ENCODE measurements around the gene ZNF84.

ZNF84 gene

GRCh38 chr12:133037207-133038005 is at the start of gene ZNF84:
Gene ZNF84 (plus strand): TSS chr12:133037509. CDS start chr12:133041468, 3,959 bp downstream.
- DNase-seq: peak; percentile 95 to 96

DNA sequence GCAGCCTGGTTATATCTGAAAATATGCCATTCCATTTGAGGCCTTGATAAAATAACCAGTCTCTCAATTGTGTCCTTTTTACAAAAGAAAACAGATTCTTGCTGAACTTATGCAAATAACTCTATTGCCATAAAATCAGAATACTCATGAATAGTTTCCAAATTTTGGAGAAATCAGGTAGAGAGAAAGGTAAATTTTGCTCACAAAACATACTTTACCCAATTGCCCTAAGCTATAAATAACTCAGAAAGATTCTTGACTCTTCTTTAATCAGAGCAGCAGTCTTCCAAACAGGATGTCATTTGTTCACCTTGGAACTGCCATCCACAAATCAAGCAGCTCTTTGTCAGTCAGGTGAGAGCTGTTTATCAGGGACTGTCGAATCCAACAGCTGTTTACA is 38.6 kb upstream of the ZNF84 start:
- DNase-seq: no peak

DNA sequence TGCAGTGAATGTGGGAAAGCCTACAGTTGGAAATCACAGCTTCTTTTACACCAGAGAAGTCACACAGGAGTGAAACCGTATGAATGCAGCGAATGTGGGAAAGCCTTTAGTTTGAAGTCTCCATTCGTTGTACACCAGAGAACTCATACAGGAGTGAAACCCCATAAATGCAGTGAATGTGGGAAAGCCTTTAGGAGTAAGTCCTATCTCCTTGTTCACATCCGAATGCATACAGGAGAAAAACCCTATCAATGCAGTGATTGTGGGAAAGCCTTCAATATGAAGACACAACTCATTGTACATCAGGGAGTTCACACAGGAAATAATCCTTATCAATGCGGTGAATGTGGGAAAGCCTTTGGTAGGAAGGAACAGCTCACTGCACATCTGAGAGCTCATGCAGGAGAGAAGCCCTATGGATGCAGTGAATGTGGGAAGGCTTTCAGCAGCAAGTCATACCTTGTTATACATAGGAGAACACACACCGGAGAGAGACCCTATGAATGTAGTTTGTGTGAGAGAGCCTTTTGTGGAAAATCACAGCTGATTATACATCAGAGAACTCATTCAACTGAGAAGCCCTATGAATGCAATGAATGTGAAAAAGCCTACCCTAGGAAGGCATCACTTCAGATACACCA is 26.5 kb upstream of the ZNF84 start:
- no peak for DNase-seq

- no peak for DNase-seq
Measured at GRCh38 chr12:133023566-133023965, 13.7 kb upstream of the ZNF84 start.

DNA sequence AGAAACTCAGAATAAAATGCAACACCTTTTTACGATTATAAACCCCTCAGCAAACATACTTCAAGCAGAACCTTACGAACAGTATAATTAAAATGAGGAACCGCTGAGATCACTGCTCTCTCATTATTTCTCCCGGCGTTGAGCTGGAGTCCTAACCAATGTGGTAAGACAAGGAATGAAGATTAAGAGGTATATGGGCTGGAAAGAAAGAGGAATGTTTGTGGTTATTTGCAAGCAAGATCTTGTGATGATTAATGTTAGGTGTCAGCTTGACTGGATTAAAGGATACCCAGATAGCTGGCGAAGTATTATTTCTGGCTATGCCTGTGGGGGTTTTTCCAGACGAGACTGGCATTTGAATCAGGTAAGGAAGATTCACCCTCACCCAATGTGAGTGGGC is 10.3 kb upstream of the ZNF84 start:
- no peak for DNase-seq

DNA sequence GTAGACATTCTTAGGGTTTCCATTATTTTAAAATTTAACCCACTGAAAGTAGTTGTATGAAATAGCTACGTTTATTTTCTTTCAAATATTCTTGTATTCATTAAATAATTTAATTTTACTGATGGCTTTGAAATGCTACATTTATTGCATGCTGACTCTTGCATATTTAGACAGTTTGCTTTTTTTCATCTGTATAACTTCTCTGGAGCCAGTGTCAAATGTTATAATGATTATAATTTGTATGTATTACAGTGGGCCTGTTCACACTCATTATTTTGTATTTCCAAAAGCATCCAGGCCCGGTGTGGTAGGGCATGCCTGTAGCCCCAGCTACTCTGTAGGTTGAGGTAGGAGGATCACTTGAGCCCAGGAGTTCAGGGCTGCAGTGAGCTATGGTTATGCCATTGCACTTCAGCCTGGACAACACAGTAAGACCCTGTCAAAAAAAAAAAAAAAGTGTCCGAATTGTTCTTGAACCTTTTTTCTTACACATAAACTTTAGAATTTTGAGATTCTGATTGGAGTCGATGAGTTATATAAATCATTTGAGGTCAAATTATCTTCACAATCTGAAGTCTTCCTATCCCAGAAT is 905 bp downstream of the ZNF84 start:
- no peak for DNase-seq

- DNase-seq: no peak
Measured at GRCh38 chr12:133046698-133047097, 9.4 kb downstream of the ZNF84 start.

- DNase-seq: no peak
Measured at GRCh38 chr12:133057446-133057845, 20.1 kb downstream of the ZNF84 start.

DNA sequence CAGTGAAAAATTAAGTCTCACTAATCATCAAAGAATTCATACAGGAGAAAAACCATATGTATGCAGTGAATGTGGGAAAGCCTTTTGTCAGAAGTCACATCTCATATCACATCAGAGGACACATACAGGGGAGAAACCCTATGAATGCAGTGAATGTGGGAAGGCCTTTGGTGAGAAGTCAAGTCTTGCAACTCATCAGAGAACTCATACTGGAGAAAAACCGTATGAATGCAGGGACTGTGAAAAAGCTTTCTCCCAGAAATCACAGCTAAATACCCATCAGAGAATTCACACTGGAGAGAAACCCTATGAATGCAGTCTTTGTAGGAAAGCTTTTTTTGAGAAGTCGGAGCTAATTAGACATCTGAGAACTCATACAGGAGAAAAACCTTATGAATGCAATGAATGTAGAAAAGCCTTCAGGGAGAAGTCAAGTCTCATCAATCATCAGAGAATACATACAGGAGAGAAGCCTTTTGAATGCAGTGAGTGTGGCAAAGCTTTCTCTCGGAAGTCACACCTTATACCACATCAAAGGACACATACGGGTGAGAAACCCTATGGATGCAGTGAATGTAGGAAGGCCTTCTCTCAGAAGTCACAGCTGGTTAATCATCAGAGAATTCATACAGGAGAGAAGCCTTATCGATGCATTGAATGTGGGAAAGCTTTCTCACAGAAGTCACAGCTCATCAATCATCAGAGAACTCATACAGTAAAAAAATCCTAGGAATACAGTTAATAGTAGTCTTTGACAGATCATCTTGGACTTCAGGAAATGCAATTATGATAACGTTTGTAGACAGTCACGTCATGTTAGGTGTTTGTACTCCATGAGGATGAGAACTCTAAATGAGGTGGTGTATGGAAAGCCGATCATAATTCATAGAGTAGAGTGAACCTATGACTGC is 21.1 kb downstream of the ZNF84 start:
- DNase-seq: no peak

DNA sequence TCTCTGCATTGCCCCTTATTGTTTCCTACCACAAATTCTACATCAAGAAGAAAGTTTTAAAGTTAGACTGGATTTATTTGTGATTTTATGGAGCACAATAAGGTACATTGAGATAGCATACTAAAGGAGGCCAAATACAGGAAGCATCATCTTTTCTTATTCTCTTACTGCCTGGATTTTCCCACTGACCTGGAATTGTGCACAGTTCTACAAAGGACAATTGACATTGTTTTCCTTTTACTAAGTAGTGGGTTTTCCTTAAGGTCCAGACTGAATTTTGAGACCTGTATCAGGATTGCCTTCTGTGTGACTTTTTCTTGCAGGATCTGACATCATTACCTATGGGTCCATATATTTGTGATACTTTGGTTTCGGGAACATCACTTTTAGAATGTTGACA is 24.6 kb downstream of the ZNF84 start:
- DNase-seq: no peak

DNA sequence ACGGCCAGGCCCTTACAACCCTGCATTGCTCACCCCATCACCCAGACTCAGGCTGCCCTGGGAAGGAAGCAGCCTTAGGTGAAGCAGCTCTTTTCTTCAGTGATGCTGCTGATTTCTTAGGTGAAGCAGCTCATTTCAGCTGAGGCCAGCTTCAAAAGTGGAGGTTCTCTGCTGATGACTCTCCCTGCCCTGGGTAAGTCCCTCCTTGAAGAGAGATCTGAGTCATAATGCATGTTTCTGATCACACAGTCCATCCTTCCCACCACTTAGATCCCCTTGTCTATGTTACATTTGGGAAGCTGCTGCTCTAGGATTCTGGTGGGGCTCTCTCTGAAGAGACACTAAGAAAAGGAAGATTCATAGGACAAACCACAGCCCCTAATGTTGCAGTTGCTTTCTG is 26.2 kb downstream of the ZNF84 start:
- DNase-seq: no peak

DNA sequence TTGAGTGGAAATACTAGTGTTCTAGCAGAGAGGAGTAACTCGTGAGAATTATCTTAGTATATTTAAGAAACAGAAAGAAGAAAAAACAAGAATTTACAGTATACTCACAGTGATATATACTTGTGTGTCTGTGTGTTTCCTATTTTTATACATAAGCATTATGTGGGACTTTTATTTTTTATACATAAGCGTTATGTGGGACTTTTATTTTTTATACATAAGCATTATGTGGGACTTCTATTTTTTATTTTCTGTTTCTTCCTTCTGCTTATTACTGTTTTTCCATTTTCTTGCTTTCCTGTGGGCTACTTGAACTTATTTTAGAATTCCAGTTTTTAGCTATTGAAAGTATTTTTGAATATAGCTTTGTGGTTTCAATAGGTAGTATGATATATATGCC is 36.5 kb downstream of the ZNF84 start:
- DNase-seq: no peak

- DNase-seq: peak; percentile 93 to 95
Measured at GRCh38 chr12:133080026-133080367, 42.7 kb downstream of the ZNF84 start.

- peak; percentile 92 to 94 for DNase-seq
Measured at GRCh38 chr12:133080368-133081158, 43.3 kb downstream of the ZNF84 start, which contains the start of gene ZNF140. Gene ZNF140 (plus strand): TSS chr12:133080923. CDS start chr12:133081321, 398 bp downstream.

DNA sequence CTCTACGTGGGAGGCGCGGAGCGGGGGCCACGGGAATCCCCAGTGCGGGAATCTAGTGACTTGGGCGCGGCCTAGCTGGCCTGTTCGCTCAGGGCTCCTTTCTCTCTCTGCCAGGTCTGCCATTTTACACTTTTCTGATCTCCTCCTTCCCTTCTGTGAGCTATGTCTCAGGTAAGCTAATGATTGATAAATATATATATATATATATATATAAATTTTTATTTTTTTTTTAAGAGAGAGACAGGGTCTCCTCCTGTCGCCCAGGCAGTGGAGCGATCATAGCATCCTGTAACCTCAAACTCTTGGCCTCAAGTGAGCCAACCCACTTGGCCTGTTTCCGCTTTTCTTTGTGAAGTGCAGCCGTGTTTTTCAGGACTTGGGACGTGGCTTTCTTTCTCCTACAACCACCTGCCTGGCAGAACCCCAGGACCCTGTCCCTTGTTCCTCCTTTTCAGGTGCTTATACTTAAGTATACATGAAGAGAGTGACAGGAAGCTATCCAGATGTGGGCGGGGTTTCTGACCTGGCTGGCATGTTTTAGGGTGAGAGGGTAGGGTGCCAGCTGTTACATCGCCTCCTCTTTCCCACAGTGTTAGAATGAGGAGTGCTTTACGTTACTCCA is 44.0 kb downstream of the ZNF84 start:
- no peak for DNase-seq

- DNase-seq: no peak
Measured at GRCh38 chr12:133083345-133083744, 46.0 kb downstream of the ZNF84 start.

DNA sequence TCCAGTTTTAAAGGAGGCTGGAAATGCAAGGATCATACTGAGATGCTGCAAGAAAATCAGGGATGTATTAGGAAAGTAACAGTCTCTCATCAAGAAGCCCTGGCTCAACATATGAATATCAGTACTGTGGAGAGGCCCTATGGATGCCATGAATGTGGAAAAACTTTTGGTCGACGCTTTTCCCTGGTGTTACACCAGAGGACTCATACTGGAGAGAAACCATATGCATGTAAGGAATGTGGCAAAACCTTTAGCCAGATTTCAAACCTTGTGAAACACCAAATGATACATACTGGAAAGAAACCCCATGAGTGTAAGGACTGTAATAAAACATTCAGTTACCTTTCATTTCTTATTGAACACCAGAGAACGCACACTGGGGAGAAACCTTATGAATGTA is 68.3 kb downstream of the ZNF84 start:
- DNase-seq: no peak

DNA sequence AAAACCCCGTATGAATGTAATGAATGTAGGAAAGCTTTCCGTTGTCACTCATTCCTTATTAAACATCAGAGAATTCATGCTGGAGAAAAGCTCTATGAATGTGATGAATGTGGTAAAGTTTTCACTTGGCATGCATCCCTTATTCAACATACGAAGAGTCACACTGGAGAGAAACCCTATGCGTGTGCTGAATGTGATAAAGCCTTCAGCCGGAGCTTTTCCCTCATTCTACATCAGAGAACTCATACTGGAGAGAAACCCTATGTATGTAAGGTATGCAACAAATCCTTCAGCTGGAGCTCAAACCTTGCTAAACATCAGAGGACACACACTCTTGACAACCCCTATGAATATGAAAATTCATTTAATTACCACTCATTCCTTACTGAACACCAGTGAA is 68.9 kb downstream of the ZNF84 start:
- DNase-seq: no peak

DNA sequence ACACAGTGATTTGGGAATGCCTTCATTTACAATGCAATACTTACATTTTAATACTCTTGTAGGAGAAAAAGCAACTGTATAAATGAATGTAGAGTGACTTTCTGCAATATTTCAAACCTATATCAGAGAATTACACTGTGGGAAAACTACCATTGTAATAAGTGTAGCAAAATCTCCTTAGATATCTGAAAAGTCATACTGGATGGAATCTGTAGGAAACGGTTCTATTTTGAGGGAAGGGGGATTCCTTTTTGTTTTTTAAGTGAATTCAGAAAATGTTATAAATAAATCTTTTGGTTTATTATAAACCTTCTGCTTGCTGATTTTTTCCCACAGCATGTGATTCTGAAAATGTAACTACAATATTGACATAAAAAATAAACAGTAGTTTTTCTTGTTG is 69.8 kb downstream of the ZNF84 start:
- no peak for DNase-seq

DNA sequence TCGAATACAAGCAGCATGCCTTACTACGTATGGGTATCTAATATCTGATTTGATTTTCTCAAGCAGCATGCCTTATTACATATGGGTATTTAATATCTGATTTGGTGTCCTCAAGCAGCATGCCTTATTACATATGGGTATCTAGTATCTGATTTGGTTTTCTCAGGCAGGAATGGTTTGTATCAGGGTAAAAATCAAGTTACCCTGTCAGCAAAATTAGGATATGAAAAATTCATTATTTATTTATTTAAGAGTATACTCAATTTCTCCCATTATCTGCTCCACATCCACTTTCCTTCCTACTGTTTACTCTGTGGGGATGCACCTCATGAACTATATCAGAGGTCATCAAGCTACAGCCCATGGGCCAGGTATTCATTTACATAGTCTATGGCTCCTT is 70.8 kb downstream of the ZNF84 start:
- no peak for DNase-seq
